Occipital lobe (tissue), 2 donors: Measurements from ENCODE around the gene AHCTF1. TPM values are rescaled to one million over a fixed set of nuclear protein-coding genes. Genes with fewer than 3 reads are reported as not detected.

Experiments
- small RNA-seq: library from RNA; depleted of rRNA; stranded (forward); fragments of <200 nt; gene quantifications from one replicate; pipeline ENCODE3, GENCODE V24; 2014
- total RNA-seq: library from RNA; depleted of rRNA; stranded (reverse); fragments of >200 nt; gene quantifications from one replicate; pipeline ENCODE4 v1.2.3, GENCODE V29; 2014

AHCTF1 gene
- total RNA-seq, 1 donor from 2014 or later = 48.2 TPM

Small RNA genes within 50 kb of the gene (small RNA-seq; reads per million reads assigned to genes)
- not detected for gene AC113174.1
- not detected for gene RF00402

Other genes with a start within 250 kb of the AHCTF1 start
- gene SCCPDH, start 207.5 kb downstream of the AHCTF1 start, total RNA-seq = 53.2 TPM
- gene ZNF695, start 76.1 kb upstream of the AHCTF1 start, total RNA-seq = 8.6 TPM
- gene ZNF670, start 146.9 kb upstream of the AHCTF1 start, total RNA-seq = 24.8 TPM
- 33.8 TPM for gene ZNF669, start 172.4 kb upstream of the AHCTF1 start, total RNA-seq
- 365 TPM for gene ZNF124, start 240.1 kb upstream of the AHCTF1 start, total RNA-seq